ENCODE results near the gene UTS2R.

UTS2R gene

DNA sequence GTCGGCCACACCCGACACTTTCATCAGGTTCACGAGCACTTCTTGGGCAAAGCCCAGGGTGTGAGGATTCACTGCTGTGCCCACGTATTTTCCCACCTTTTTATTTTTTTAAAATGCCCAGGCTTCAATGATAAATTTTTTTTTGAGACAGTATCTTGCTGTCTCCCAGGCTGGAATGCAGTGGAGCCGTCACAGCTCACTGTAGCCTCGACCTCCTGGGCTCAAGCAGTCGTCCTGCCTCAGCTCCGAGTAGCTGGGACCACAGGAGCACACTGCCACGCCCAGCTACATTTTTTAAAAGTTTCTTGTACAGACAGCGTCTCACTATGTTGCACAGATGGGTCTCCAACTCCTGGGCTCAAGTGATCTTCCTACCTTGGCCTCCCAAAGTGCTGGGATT is 17.8 kb downstream of the UTS2R start:
- no peak for DNase-seq (ENCODE audit: low read depth)

DNA sequence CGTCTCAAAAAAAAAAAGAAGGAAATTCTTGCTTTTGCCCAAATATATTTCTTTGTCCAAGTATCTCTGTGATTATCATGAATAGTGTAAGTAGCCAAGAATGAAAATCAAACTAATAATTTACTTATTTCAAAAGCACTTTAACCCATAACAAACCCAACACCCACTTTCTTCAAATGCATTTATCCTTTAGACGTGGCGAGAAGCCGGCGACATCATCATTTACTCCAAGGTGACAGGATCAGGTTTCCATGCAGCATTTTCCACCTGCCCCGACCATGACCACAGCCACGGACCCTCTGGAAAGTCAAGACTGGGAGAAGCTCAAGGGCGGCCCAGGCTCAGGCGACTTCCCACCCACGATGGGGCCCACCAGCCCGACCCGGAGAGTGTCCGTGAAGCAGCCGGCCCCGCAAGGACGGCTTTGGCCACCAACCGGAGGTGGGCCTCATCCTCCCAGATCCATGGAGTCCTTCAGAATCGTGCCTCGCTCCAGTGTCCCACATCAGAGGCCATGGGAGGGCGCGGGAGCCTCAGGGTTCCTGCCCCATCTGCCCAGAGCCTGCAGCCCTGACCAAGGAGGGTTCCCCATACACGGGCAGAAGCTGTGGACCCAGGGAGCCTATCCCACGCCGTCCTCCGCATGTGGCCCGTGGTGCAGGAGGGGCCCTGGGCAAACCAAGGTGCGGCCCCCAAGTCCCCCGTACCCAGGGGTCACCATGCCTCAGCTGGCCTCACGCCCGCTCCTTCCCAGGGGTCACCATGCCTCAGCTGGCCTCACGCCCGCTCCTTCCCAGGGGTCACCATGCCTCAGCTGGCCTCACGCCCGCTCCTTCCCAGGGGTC is 18.7 kb downstream of the UTS2R start:
- DNase-seq (ENCODE audit: low read depth) = no peak

DNA sequence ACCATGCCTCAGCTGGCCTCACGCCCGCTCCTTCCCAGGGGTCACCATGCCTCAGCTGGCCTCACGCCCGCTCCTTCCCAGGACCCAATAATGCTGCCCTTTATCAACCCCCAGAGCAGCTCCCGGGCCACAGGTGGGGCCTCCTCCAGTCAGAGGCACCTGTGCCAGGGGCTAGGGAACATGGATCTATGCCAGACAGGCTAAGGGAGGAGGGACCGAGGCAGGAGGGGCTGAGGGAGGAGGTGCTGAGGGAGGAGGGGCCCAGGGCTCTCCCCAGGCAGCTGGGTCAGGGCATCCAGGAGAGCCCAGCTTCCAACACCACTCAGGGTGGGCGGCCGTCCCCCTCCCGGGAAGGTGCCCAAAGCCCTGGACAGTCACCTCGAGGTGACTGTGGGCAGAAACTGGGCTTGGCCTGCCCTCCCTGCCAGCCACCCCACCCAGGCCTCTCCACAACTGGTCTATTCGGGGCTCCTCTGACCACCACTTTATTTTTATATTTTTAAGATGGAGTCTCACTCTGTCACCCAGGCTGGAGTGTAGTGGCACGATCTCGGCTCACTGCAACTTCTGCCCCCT is 19.4 kb downstream of the UTS2R start:
- no peak for DNase-seq (ENCODE audit: low read depth)

DNA sequence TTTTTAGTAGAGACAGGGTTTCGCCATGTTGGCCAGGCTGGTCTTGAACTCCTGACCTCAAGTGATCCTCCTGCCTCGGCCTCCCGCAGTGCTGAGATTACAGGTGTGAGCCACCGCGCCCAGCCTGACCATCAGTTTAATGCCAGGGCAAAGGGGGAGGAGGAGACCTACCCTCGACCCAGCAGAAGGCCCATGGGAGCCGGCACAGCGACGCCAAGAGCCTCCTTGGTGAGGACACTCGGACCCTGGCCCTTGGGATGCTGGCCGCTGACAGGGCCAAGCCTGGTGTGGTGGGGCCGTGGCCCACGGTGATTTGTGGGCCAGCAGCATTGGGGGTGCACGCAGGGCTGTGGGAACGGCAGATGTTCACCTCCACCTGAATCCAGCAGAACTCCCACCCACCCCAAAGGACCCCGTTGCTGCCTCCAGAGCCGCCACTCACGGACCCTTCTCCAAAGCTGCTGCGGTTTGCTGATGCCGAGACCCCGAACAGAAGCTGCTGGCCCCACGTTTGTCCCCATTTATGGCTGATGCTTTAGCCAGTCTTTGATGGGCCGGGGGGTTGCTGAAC is 20.0 kb downstream of the UTS2R start:
- no peak for DNase-seq (ENCODE audit: low read depth)

DNA sequence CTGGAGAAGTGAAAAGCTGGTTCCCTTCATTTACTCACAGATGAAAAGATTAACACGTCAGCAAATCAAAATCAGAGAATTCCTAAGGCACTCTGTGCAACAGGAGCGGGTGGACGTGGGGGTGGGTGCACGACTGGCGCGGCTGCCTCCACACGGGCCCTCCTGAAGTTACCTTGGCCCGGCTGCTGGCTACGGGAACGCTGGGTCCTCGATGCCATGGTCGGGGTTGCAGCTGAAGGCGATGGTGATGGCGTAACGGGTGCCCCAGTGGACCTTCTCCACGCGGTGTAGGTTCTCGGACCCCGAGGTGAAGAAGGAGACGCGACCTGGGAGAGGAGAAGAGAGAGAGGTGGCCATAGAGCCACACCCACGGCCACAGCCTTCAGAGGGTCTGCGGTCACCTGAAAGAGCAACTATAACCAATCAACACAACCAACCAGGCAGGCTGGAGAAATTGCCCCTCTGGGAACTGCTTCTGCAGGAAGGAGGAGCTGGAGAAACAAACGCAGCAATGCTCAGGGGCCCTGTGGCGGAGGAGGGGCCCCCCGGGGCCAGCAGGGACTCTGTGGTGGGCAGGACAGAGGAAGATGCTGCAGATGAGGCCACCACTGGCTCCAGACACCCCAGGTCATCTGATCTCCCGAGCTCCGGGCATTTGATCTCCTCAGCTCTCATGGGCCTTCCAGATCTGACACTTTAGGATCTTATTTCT is 20.8 kb downstream of the UTS2R start:
- DNase-seq (ENCODE audit: low read depth) = no peak

DNA sequence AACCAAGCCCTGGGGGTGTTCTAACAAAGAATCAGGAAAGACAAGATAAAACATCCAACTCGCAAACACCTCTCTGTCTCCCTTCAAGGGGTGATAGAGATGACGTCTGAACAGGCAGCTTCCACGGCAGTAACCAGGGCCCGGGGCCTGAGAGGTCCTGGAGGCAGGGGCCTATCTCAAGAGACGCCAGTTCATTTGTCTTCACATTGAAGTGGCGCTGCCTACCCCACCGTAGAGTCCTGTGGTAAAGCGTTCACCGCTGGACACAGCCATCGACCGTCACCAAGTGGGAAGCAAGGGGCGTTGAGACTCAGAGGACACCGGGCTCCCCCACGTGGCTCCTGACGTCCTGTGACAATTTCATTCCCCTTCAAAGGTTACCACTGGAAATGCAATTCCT is 21.4 kb downstream of the UTS2R start:
- no peak for DNase-seq (ENCODE audit: low read depth)

DNA sequence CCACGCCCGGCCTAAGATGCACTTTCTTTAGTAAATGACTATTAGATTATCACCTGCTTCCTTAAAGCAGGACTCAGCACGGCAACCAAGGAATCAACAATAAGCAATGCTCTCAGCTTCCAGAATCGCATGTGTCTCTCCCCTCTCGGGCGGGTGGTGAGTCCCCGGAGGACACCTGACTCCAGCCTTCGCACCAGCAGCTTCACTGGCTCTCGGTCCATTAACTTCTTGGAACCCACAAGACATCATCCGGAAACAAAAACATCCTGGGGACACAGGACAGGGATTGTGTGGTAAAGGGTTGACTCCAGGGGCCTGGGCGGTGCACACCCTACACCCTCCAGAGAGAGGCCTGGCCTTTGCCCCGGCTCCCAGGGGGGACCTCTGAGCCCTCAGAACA is 22.7 kb downstream of the UTS2R start:
- no peak for DNase-seq (ENCODE audit: low read depth)

DNA sequence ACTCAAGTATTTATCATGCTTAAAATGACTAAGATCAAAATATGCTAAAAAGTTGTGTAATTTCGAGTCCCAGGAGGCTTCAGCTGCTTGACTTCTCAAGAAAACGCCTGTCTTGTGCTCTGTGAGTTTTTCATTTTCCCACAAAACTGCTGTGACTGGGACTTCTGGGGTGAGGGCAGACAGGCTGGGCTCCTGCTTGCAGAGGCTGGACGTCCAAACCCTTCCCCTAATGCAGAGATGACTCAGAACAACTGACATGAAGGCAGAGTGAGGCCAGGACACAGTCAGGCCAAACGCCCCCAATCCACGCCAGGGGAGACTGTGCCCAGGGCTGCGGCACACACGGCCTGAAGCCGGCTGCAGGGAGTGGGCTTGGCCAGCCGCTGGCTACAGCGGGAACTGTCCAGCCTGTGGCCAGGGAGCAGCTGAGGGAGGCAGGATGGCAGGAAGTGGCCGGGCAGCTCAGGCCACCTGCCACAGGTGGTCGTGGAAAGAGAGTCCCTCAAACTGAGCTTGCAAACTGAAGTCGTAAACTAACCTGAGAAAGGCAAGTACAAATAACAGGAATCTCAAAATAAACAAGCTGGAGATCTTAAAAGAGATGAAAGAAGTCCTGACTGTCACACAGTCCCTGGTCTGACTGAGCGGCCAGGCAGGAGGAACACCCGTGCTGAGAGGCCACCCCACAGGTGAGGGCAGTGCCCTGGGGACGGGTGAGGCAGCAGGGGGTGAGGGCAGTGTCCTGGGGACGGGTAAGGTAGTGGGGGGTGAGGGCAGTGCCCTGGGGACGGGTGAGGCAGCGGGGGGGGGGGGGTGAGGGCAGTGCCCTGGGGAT is 25.3 kb downstream of the UTS2R start:
- DNase-seq (ENCODE audit: low read depth) = no peak

DNA sequence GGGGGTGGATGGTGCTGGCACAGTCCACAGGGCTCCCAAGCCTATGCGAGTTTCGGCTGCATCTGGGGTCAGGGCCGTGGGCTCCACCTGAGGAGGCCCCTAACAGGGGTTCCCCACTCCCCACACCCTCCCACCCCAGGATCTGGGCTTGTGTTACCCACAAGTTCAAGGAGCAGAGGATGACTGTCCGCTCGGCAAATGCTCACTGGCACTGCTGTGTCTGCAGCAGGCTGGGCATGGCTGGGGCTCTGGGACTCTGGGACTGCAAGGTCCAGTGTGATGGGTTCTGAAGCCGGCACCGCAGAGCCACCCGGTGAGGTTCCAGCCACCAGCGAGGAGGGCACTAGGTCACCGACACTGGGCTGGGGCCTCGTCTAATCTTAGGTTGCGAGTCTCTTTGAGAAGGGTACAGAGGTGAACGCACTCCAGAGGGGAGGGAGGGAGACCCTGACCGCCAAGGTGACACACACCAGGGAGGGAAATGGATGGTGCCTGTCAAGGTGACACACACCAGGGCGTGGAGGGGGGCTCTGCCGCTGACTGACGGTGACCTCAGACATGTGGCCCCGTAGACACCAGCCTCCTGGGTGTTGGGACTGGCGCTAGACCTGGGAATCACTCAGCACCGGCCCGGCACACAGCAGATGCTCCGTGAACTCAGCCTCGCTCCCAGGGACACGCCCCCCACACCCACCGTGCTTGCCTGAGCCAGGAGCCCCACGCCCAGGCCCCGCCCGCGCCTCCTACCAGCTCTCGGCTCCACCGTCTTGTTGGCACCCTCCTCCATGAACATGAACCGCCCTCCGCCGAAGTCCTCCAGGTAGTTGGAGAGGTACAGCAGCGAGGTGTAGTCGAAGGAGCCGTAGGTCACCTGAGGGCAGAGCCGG is 26.1 kb downstream of the UTS2R start:
- no peak for DNase-seq (ENCODE audit: low read depth)

DNA sequence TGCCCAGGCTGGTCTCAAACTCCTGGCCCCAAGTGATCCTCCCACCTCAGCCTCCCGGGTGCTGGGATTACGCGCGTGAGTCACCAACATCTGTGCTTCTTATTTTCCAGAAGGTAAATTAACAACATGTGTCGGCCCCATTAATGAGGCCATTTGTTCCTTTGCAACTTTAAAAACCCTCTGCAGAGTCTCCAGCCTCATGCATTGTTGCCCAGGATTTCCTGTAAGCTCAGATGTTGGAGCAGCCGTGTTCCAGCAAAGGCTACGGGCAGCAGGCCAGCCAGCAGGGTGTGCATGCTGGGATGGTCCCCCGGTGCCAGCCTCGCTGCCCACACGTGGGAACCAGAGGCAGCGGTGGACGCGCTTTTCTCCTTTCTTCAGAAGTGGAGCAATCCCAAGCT is 27.5 kb downstream of the UTS2R start:
- no peak for DNase-seq (ENCODE audit: low read depth)

DNA sequence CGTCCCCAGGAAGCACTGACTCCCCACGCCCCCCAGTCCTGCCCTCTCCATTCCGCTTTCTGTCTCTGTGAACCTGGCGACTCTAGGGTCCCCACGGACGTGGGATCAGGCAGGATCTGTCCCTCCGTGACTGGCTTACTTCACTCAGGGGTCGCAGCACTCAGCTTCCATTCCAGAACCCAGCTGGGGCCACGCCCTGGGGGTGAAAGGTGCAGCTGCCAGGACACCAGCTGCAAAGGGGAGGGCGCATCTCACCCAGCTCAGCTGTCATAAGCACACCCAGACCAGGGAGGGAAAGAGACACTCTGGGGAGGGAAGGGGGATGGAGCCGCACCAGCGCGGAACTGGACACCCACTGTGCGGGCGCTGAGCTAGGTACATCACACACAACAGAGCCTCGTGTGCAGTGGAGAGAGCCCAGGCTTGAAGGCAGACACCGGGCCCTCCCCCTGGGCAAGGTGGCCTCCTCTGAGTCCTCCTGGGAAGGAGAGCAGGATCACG is 28.1 kb downstream of the UTS2R start:
- no peak for DNase-seq (ENCODE audit: low read depth)

DNA sequence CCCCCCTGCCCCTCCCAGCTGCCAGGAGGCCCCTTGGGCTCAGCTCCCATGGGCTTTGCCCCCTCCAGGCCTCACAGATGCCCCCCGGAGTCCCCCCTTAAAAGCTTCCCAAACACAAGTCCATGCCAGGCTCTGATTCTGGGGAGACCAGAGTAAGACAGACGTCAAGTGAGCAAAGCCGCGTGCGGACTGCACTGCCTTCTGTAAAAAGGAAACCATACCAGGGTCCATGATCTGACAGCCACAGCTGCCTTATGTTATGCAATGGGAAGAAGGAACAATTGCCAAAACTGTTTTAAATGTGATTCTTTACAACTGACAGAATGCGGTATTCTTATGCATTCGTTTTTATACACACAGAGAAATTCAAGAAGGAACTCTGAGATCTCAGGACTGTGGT is 28.6 kb downstream of the UTS2R start:
- no peak for DNase-seq (ENCODE audit: low read depth)

DNA sequence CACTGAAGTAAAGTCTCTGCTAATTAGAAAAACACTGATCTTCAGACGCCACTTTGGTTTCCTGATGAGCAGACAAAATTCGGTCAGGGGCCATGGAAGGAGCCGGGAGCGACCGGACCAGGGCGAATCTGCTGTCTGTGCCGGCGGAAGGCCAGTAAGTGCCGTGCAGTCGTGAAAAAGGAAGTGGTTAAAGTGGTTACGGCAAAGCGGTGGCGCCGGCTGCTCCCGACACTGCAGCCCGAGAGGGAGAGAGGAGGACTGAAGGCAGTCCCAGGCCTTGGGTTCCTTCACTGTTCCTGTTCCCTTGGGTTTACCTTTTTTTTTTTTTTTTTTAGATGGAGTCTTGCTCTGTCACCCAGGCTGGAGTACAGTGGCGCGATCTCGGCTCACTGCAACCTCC is 29.3 kb downstream of the UTS2R start:
- DNase-seq (ENCODE audit: low read depth) = peak; percentile 10

DNA sequence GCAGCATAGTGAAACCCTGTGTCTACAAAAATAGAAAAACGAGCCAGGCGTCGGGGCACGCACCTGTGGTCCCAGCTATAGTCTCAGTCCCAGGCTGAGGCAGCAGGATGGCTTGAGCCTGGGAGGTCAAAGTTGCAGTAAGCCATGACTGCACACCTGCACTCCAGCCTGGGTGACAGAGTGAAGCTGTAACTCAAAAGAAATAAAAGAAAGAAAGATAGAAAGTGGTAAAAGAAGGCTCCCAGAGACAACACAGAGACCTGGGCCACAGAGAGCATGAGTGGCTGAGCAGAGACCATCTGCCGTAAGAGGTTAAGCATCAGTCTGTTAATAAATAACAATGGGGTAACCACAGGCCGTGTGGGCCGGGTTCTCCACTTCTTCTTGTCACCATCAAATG is 31.3 kb downstream of the UTS2R start:
- DNase-seq (ENCODE audit: low read depth) = no peak

DNA sequence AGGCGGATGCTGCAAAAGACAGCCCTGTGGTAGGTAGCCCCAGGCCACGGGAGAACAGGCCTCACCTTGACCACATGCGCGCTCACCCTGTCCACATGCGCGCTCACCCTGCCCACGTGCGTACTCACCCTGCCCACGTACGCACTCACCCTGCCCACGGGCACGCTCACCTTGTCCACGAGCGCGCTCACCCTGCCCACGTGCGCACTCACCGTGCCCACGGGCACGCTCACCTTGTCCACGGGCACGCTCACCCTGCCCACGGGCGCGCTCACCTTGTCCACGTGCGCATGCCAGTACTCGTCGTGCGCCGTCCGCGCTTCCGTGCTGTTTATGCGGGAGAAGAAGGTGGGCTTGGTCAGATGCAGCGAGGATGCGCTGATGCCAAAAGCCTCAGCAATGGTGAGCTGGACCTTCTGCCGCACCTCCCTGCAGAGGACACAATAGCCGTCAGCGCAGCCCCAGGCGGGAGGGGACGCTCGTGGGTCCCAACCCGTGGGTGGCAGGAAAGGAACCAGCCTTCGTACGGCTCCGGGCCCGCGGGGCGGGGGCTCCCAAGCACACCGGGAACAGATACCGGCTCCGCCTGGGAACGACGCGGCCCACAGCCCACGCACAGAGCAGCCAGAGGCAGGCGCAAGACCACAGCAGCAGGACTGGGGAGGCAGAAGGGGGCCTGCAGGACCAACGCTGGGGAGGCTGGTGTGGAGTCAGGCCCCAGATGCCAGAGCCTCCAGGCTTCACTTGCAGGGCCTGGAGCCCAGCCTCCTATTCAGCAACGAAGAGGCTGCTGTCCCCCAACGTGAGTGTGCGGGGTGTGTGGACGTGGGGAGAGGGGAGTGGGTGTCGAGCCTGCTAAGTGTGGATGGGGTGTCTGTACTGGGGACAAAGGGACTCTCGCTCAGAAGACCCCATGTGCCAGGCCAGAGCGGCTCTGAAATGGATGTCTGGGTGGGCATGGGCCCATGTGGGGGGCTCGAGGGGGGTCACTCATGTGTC is 32.4 kb downstream of the UTS2R start:
- no peak for DNase-seq (ENCODE audit: low read depth)

DNA sequence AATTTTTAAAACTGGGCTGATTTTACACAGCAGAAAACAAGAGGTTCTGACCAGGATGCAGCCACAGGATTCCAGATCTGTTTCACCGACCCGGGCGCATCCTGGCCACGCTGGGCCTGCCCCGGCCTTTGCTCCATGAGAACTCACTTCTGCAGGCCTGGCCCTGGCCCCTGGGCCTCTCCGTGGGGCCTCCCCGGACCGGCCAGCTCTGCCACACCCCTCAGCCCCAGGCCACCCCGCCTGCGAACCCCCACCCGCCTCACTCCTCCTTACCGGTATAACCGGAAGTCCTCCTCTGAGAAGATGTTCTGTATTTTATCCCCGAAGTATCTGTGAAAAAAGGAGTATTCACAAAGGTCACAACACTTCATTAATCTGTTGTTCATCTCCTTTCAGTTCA is 33.5 kb downstream of the UTS2R start:
- DNase-seq (ENCODE audit: low read depth) = no peak

DNA sequence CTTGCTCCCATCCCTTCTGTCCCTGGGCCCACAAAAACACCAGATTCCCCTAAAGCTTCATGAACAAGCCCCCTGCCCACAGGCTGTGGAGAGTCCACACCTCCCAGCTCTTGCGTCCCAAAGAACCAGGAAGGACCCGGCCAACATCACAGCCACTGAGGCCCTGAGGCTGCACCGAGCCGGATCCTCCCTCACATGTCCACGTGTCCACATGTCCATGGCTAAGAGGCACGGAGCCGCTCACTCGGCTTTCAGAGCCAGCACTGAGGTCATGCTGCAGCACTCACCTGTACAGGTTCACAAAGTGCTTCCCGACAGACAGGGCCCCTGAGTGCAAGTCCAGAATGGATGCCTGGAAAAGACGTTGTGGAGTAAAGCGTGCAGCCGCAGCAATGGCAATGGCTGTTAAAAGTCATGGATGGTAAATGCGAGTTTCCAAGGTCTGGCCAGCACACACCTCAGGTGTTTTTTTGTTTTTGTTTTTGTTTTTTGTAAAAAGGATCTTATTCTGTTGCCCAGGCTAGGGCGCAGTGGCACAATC is 34.6 kb downstream of the UTS2R start:
- no peak for DNase-seq (ENCODE audit: low read depth)

DNA sequence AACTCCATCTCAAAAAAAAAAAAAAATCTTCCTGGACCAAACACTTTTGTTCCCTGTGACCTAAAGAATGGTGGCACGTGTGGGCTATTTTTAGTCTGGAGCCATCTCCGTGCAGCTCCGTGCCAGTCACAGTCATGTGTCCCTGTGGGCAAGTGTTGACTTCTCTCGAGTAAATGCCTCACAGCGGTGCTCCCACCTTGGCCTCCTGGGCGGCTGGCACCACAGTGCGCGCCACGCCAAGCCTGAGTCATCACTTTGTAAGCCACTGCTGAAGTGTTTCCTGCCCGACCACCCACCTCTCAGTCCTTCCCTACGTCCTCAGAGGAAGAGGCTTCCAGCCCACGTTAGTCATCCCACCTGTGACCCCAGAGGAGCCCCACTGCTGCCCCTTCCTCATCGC is 35.7 kb downstream of the UTS2R start:
- DNase-seq (ENCODE audit: low read depth) = no peak

DNA sequence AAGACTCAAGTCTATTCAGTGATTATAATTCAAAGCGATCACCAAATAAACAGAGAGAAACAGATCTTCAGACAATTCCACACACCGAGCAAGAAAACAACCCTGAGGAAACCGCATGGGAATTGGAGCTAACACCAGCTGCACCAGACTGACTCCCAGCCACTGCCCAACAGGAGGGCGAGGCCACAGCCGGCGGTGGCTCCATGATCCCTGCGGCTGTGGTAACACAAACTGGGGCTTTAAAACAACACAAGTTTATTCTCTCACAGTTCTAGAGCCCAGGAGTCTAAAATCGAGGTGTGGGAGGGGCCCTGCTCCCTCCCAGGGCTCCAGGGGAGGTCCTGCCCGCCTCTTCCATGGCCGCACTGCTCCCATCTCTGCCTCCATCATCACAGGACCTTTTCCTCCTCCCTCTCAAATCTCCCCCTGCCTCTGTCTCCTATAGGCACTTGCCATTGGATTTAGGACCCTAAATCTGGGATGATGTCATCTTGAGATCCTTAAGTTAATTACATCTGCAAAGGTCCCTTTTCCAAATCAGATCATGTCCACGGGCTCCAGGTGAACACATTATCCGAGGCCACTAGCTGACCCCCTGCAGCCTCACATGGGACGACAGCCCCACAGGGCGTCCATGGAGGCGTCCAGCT is 36.8 kb downstream of the UTS2R start:
- DNase-seq (ENCODE audit: low read depth) = no peak
